HepG2 (cell line): ENCODE results near the gene DEDD2. TPM values are rescaled to one million over a fixed set of nuclear protein-coding genes. Genes with fewer than 3 reads are reported as not detected.
A peak's percentile ranks its signal among the peaks of the same experiment; 100 is the strongest.

Source experiments
- ETV5 ChIP-seq: IDR thresholded peaks from 2 replicates; pipeline ENCODE4 v1.6.1; 2018; ENCODE audit warnings: missing biosample characterization, missing genetic modification reagents, inconsistent platforms, borderline replicate concordance
- FIP1L1 ChIP-seq: fragments of 200-400 bp; formaldehyde crosslinking; IDR thresholded peaks from 2 replicates; pipeline ENCODE4 v1.6.1; 2018; ENCODE audit warnings: low read depth, mild to moderate bottlenecking, low read length, moderate library complexity, borderline replicate concordance; ENCODE audit not compliant: insufficient read depth
- FOXP1 ChIP-seq, 2 experiments: fragments of 450-650 bp in 1 of 2; IDR thresholded peaks; 2 replicates each; pipeline ENCODE4 v1.6.1; 2017 to 2018; ENCODE audit warnings: antibody characterized with exemption in 1 of 2
- HCFC1 ChIP-seq: fragments of 150-350 bp; IDR thresholded peaks from 2 replicates; pipeline ENCODE4 v1.6.1; 2014; ENCODE audit warnings: low read depth, low read length
- HDAC6 ChIP-seq: fragments of 200-600 bp; sonication (generic); IDR thresholded peaks from 2 replicates; pipeline ENCODE4 v1.7.0; 2017; ENCODE audit warnings: mild to moderate bottlenecking, antibody characterized with exemption, low read length, low read depth
- IRF9 ChIP-seq: sonication (generic); formaldehyde crosslinking; IDR thresholded peaks from 2 replicates; pipeline ENCODE4 v1.8.0; 2022; ENCODE audit warnings: missing genetic modification reagents, mild to moderate bottlenecking, borderline replicate concordance
- KLF12 ChIP-seq: sonication (generic); formaldehyde crosslinking; IDR thresholded peaks from 2 replicates; pipeline ENCODE4 v1.4.0; 2020; ENCODE audit warnings: missing genetic modification reagents, borderline replicate concordance
- KLF9 ChIP-seq: IDR thresholded peaks from 2 replicates; pipeline ENCODE4 v1.6.1; 2016; ENCODE audit warnings: low read depth
- MTERF4 ChIP-seq: sonication (generic); formaldehyde crosslinking; IDR thresholded peaks from 2 replicates; pipeline ENCODE4 v1.8.0; 2023; ENCODE audit warnings: mild to moderate bottlenecking, missing genetic modification reagents
- NCOA2 ChIP-seq: sonication (generic); formaldehyde crosslinking; IDR thresholded peaks from 2 replicates; pipeline ENCODE4 v1.8.0; 2022; ENCODE audit warnings: inconsistent platforms
- REPIN1 ChIP-seq: sonication (generic); formaldehyde crosslinking; IDR thresholded peaks from 2 replicates; pipeline ENCODE4 v1.8.0; 2022; ENCODE audit warnings: missing genetic modification reagents, low read depth, mild to moderate bottlenecking, borderline replicate concordance
- SAP130 ChIP-seq: IDR thresholded peaks from 2 replicates; pipeline ENCODE4 v1.6.1; 2016; ENCODE audit warnings: low read depth
- SMC3 ChIP-seq: IDR thresholded peaks from 2 replicates; pipeline ENCODE4 v1.6.1; 2011; ENCODE audit warnings: low read length, improper control_type of control experiment
- TAF15 ChIP-seq: fragments of 200-400 bp; formaldehyde crosslinking; IDR thresholded peaks from one replicate; pipeline ENCODE4 v1.6.1; 2018; ENCODE audit warnings: mild to moderate bottlenecking, low read depth, low read length; ENCODE audit not compliant: poor library complexity, severe bottlenecking
- TRIM24 ChIP-seq: sonication (generic); formaldehyde crosslinking; IDR thresholded peaks from 2 replicates; pipeline ENCODE4 v1.8.0; 2022; ENCODE audit warnings: mild to moderate bottlenecking, missing genetic modification reagents
- ZC3H4 ChIP-seq: sonication (generic); formaldehyde crosslinking; IDR thresholded peaks from 2 replicates; pipeline ENCODE4 v1.4.0; 2020; ENCODE audit warnings: missing genetic modification reagents, borderline replicate concordance
- ZNF333 ChIP-seq: sonication (generic); formaldehyde crosslinking; IDR thresholded peaks from 2 replicates; pipeline ENCODE4 v1.4.0; 2020; ENCODE audit warnings: mild to moderate bottlenecking, missing genetic modification reagents, borderline replicate concordance
- ZNF496 ChIP-seq: sonication (generic); formaldehyde crosslinking; IDR thresholded peaks from 2 replicates; pipeline ENCODE4 v1.8.1; 2023; ENCODE audit warnings: mild to moderate bottlenecking, moderate library complexity, missing genetic modification reagents; ENCODE audit not compliant: insufficient replicate concordance
- ZNF557 ChIP-seq: sonication (generic); formaldehyde crosslinking; IDR thresholded peaks from 2 replicates; pipeline ENCODE4 v1.4.0; 2020; ENCODE audit warnings: missing genetic modification reagents
- ZNF598 ChIP-seq: sonication (generic); formaldehyde crosslinking; IDR thresholded peaks from 2 replicates; pipeline ENCODE4 v1.5.1; 2020; ENCODE audit warnings: mild to moderate bottlenecking, missing genetic modification reagents, borderline replicate concordance
- ZNF615 ChIP-seq: sonication (generic); formaldehyde crosslinking; IDR thresholded peaks from 2 replicates; pipeline ENCODE4 v1.5.0; 2020; ENCODE audit warnings: mild to moderate bottlenecking, missing genetic modification reagents, borderline replicate concordance
- ZNF709 ChIP-seq: sonication (generic); formaldehyde crosslinking; IDR thresholded peaks from 2 replicates; pipeline ENCODE4 v1.5.0; 2020; ENCODE audit warnings: mild to moderate bottlenecking, missing genetic modification reagents
- ZSCAN31 ChIP-seq: sonication (generic); formaldehyde crosslinking; IDR thresholded peaks from 2 replicates; pipeline ENCODE4 v1.5.0; 2020; ENCODE audit warnings: low read depth, mild to moderate bottlenecking, missing genetic modification reagents
- polyA plus RNA-seq, 8 experiments: library from polyadenylated mRNA; depleted of rRNA in 3 of 8; stranded (reverse) in 7 of 8; unstranded in 1 of 8; fragments of >200 nt; fragmentation: Illumina TruSeq in 4 of 8; extraction: Trizol in 4 of 8; gene quantifications; 2 replicates each; pipeline versions ENCODE4 v1.2.1 to v1.2.3, GENCODE V29; 2011 to 2016; ENCODE audit warnings: low read depth in 4 of 8, missing spikeins in 1 of 8, mixed read lengths in 1 of 8; ENCODE audit not compliant: insufficient read depth in 1 of 8
- total RNA-seq, 5 experiments: library from RNA; depleted of rRNA; stranded (reverse); fragments of >200 nt; fragmentation: Illumina TruSeq; extraction: Trizol; gene quantifications; 2 replicates each; pipeline ENCODE4 v1.2.3, GENCODE V29; 2016; ENCODE audit warnings: low read depth in 1 of 5
- TF ChIP-seq, protein P1 (sequence below): IDR thresholded peaks from 2 replicates; pipeline ENCODE4 v1.6.1; 2016; ENCODE audit warnings: low read depth
- TF ChIP-seq, protein P2 (sequence below): IDR thresholded peaks from 2 replicates; pipeline ENCODE4 v1.6.1; 2016; ENCODE audit warnings: low read depth, control low read depth

Gene DEDD2
- total and polyA plus RNA-seq, 2 of the 13 experiments (the other 11 are each of a cell fraction or from before 2014, with no cell fraction given), result 19.2 to 24.7 TPM

DNA sequence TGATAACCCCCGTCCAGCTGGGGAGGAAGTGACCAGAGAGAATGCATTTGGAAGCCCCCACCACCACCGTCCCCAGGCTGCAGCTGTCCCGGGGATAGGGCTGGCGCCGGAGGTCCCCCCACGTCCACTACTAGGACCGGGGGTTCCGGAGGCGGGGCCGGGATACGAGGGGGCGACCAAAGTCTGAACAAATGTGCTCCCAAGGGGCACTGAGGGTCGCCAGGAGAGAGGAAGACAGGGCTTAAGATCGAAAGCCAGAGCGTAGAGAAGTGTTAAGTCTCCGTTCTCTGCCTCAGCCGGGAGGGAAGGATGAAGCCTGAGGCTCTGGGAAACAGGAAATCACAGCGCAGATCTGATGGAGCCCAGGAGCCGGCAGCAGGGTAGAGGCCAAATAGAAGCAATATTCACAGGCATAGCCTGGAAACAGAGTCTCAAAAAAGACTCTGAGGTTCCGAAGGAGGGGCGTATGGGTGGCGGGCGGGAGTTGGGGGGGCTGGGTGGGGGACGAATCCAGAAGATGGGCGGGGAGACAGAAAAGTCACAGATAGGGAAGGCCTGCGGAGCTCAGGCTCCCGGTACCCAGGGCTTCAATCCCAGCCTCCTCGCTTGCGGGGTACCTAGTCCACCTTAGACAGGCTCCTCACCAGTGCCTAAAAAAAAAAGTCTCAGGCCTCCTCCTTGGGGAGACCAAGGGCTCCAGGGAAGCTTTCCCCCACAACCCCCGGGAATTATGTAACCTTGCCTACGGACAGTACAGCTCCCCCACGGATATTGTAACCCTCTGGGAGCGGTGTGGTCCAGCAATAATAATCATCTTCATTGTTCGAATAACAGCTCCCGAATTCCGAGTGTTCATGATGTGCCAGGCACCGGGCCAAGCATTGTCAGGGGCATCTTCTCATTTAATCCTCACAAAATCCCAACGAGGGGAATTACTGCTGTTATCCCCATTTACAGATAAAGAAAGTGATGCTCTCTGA, 38.6 kb upstream of the DEDD2 start (continued):
- TF ChIP-seq ZNF615 (no peak), FOXP1 (IDR thresholded peaks at IDR 0.05) (no peak), FOXP1 (CRISPR knock-in tag; IDR thresholded peaks at IDR 0.05) (no peak), ETV5 (CRISPR knock-in tag) (0 out of 2 replicates have a peak, but pooled peaks have one; percentile 32), TRIM24 (CRISPR knock-in tag) (no peak), IRF9 (CRISPR knock-in tag) (no peak), REPIN1 (CRISPR knock-in tag) (no peak), KLF9 (CRISPR knock-in tag) (no peak), HCFC1 (no peak), FIP1L1 (no peak), ZC3H4 (no peak), ZNF557 (CRISPR knock-in tag) (no peak), MTERF4 (CRISPR knock-in tag) (no peak), NCOA2 (CRISPR knock-in tag) (no peak), ZNF333 (CRISPR knock-in tag) (no peak), KLF12 (0 out of 2 replicates have a peak, but pooled peaks have one; percentile 14), ZSCAN31 (no peak), ZNF709 (CRISPR knock-in tag) (no peak), SMC3 (no peak), TAF15 (no peak), SAP130 (CRISPR knock-in tag) (peak; percentile 16; the same call in 1 of the 2 replicates), ZNF496 (CRISPR knock-in tag) (no peak), HDAC6 (no peak), ZNF598 (CRISPR knock-in tag) (no peak)
- TF ChIP-seq, protein P1, sequence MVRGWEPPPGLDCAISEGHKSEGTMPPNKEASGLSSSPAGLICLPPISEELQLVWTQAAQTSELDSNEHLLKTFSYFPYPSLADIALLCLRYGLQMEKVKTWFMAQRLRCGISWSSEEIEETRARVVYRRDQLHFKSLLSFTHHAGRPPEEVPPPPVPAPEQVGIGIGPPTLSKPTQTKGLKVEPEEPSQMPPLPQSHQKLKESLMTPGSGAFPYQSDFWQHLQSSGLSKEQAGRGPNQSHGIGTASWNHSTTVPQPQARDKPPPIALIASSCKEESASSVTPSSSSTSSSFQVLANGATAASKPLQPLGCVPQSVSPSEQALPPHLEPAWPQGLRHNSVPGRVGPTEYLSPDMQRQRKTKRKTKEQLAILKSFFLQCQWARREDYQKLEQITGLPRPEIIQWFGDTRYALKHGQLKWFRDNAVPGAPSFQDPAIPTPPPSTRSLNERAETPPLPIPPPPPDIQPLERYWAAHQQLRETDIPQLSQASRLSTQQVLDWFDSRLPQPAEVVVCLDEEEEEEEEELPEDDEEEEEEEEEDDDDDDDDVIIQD (CRISPR knock-in tag), result no peak
- TF ChIP-seq, protein P2, sequence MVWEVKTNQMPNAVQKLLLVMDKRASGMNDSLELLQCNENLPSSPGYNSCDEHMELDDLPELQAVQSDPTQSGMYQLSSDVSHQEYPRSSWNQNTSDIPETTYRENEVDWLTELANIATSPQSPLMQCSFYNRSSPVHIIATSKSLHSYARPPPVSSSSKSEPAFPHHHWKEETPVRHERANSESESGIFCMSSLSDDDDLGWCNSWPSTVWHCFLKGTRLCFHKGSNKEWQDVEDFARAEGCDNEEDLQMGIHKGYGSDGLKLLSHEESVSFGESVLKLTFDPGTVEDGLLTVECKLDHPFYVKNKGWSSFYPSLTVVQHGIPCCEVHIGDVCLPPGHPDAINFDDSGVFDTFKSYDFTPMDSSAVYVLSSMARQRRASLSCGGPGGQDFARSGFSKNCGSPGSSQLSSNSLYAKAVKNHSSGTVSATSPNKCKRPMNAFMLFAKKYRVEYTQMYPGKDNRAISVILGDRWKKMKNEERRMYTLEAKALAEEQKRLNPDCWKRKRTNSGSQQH, result no peak
